Measurements from ENCODE around the gene VIT. TPM values are rescaled to one million over a fixed set of nuclear protein-coding genes. Genes with fewer than 3 reads are reported as not detected.

VIT gene
- total RNA-seq, 1 donor from 2014 or later = not detected

DNA sequence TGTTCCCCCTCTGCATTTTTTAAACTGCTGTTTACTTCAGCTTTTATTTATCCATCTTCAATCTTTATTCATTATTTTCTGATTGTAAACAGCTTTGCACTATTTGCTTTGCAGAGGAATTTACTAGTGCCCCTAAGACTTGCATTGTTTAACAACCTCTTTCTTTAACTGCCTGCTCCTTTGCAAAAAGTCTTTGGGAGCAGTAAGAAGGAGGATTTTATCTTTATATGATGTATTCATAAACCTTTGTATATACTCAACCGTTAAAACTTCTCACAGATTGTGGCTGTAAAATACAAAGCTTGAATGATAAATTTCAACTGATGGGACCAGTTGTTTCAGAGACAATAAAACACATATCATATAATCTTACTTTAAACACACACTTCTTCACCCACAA, 20.1 kb upstream of the VIT start:
- H3K27ac Mint-ChIP-seq (ENCODE audit: unreplicated experiment) = no peak overlapping the region
- no peak for TF ChIP-seq CTCF (IDR thresholded peaks at IDR 0.05; ENCODE audit: insufficient read depth, low read depth, low read length)
- no peak for TF ChIP-seq EZH2 (IDR thresholded peaks at IDR 0.05; ENCODE audit: insufficient read depth, low read length)
- no peaks in the 10 kb centered on the region for H3K9me3 ChIP-seq (ENCODE audit: insufficient read depth, low read depth, low read length)
- no peaks in the 10 kb centered on the region for H3K27me3 ChIP-seq (ENCODE audit: insufficient read depth, low read length)
- H2AFZ ChIP-seq (ENCODE audit: low read depth, low read length) = no peak overlapping the region
- no peaks in the 10 kb centered on the region for H3K27me3 Mint-ChIP-seq (ENCODE audit: low read depth, unreplicated experiment)
- H3K9ac ChIP-seq (ENCODE audit: low read length) = no peak overlapping the region
- H3K9me3 Mint-ChIP-seq (ENCODE audit: unreplicated experiment) = peaks cover 3% of the 10 kb centered on the region
- H3K4me2 ChIP-seq (ENCODE audit: low read length) = no peak overlapping the region
- H3K36me3 Mint-ChIP-seq (ENCODE audit: low read depth, unreplicated experiment) = no peaks in the 10 kb centered on the region
- DNase-seq (ENCODE audit: low read depth) (no peak), FAIRE-seq (no peak)
- H3K36me3 ChIP-seq (ENCODE audit: insufficient read depth, low read length) = no peaks in the 10 kb centered on the region
- H3K4me1 ChIP-seq (ENCODE audit: insufficient read depth, low read length) = no peaks in the 10 kb centered on the region
- H3K4me3 ChIP-seq (ENCODE audit: insufficient read depth, low read depth, low read length) = no peak overlapping the region
- H3K27ac ChIP-seq (ENCODE audit: low read depth, low read length) = no peak overlapping the region
- H3K4me1 Mint-ChIP-seq (ENCODE audit: low read depth, unreplicated experiment) = no peaks in the 10 kb centered on the region
- H3K4me3 Mint-ChIP-seq (ENCODE audit: unreplicated experiment) = no peak overlapping the region
- no peaks in the 10 kb centered on the region for H3K79me2 ChIP-seq (ENCODE audit: insufficient read depth, low read length)
- no peaks in the 10 kb centered on the region for H4K20me1 ChIP-seq (ENCODE audit: insufficient read depth, low read length)

DNA sequence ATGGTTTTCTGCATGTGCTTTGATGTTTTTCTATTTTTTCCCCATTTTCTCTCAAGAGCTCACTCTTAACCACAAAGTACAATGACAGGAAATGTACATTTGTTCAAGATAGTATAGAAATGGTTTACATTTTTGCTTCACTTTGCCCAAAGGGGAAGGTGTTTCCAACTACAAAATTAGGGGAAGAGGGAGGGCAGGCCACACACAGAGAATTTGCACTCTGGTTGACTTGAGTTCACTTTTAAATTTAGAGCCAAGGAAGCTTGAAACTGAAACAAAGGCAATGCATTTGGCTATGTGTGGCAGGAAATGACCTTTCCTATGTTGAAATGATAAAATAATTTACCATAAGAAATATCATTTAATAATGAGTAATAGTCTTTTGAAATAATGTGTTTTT, 19.1 kb upstream of the VIT start:
- FAIRE-seq = no peak
- Mint-ChIP-seq H3K27ac (ENCODE audit: unreplicated experiment) (no peak overlapping the region), H3K9me3 (ENCODE audit: unreplicated experiment) (peaks cover 3% of the 10 kb centered on the region)

More for the DNA sequence above, 19.1 kb upstream of the VIT start:
- no peak for DNase-seq (ENCODE audit: low read depth)
- Histone ChIP-seq H3K36me3 (ENCODE audit: insufficient read depth, low read length) (no peaks in the 10 kb centered on the region), H3K79me2 (ENCODE audit: insufficient read depth, low read length) (no peaks in the 10 kb centered on the region), H3K4me3 (ENCODE audit: insufficient read depth, low read depth, low read length) (no peak overlapping the region), H3K9ac (ENCODE audit: low read length) (no peak overlapping the region), H3K9me3 (ENCODE audit: insufficient read depth, low read depth, low read length) (no peaks in the 10 kb centered on the region), H3K4me1 (ENCODE audit: insufficient read depth, low read length) (no peaks in the 10 kb centered on the region), H2AFZ (ENCODE audit: low read depth, low read length) (no peak overlapping the region), H4K20me1 (ENCODE audit: insufficient read depth, low read length) (no peaks in the 10 kb centered on the region), H3K27ac (ENCODE audit: low read depth, low read length) (no peak overlapping the region), H3K27me3 (ENCODE audit: insufficient read depth, low read length) (no peaks in the 10 kb centered on the region), H3K4me2 (ENCODE audit: low read length) (no peak overlapping the region)
- Mint-ChIP-seq H3K36me3 (ENCODE audit: low read depth, unreplicated experiment) (no peaks in the 10 kb centered on the region), H3K27me3 (ENCODE audit: low read depth, unreplicated experiment) (no peaks in the 10 kb centered on the region), H3K4me3 (ENCODE audit: unreplicated experiment) (no peak overlapping the region), H3K4me1 (ENCODE audit: low read depth, unreplicated experiment) (no peaks in the 10 kb centered on the region)
- TF ChIP-seq EZH2 (IDR thresholded peaks at IDR 0.05; ENCODE audit: insufficient read depth, low read length) = no peak
- TF ChIP-seq CTCF (IDR thresholded peaks at IDR 0.05; ENCODE audit: insufficient read depth, low read depth, low read length) = no peak

Measured in astrocyte (in vitro differentiated cells and primary cell).